Measurements from ENCODE around the gene RIMS4. TPM values are rescaled to one million over a fixed set of nuclear protein-coding genes. Genes with fewer than 3 reads are reported as not detected.
A peak's percentile ranks its signal among the peaks of the same experiment; 100 is the strongest.

Gene RIMS4
- total and polyA plus RNA-seq, 5 donors: 0.38 to 2.4 (median 1.2) TPM

DNA sequence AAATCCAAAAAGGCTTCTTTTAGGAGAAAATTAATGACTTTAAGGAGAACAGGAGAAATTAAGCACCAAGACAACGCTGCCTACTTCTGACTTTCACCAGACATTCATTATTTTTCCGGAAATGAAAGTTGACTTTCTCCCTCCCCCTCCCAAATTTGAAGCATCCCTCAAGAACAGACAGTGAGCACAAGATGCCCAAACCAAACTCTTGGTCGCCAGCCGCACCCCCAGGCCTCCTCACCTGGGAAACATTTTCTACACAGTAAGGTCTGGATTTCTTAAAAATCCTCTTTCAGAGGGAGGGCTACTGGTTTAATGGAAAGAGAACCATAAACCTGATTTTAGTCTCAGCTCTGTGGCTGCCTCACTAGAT is 2.7 kb downstream of the RIMS4 start:
- Histone ChIP-seq H3K27ac (ENCODE audit: low read length) (no peak overlapping the region), H3K4me3 (ENCODE audit: low read length) (no peak overlapping the region), H3K27me3 (ENCODE audit: control insufficient read depth, insufficient read depth) (no peaks in the 10 kb centered on the region), H3K4me1 (ENCODE audit: control insufficient read depth, insufficient read depth, low read length) (peaks cover 3% of the 10 kb centered on the region), H3K9me3 (ENCODE audit: control insufficient read depth, low read length) (peaks cover 8% of the 10 kb centered on the region)
- 82% methylated on average over 4 of the region's 4 CpGs for WGBS
- DNase-seq (no peak), ATAC-seq (no peak)
- intact Hi-C loops (cut with DNase I): no loop called here

DNA sequence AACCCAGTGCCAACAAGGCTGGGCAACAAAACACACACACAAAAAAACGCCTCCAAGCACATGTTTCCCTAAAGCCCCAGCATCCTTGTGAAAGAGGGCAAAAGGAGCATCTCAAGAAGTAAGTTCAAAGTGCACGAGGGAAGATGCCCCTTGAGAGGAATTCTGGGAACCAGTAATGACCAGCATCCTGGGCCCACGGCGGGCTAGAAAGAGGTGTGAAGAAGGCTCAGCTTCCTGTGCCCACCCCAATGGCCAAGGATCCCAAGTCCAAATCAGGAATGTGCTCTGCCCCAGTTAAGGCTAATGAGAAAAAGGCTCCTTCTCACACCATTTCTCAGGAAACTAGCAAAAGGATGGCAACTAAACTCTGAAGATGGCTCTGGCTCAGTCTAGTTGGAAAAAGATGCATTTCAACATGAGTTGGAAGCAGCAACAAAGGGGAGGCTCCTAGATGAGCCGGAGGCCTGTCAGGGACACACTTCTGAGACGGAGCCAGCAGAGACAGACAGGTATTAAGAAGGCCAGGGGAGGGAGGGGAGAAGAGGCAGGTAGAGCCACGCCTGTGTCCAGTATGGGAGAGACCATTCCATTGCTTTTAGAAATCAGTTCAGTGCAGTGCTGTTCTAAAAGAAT is 3.2 kb downstream of the RIMS4 start:
- no peak for ATAC-seq
- intact Hi-C loops (cut with DNase I): no loop called here
- Histone ChIP-seq H3K27me3 (ENCODE audit: control insufficient read depth, insufficient read depth) (no peaks in the 10 kb centered on the region), H3K27ac (ENCODE audit: low read length) (no peak overlapping the region), H3K9me3 (ENCODE audit: control insufficient read depth, low read length) (peaks cover 6% of the 10 kb centered on the region), H3K4me3 (ENCODE audit: low read length) (no peak overlapping the region), H3K4me1 (ENCODE audit: control insufficient read depth, insufficient read depth, low read length) (peaks cover 3% of the 10 kb centered on the region)
- 69% methylated on average over 7 of the region's 7 CpGs for WGBS
- no peak for DNase-seq

DNA sequence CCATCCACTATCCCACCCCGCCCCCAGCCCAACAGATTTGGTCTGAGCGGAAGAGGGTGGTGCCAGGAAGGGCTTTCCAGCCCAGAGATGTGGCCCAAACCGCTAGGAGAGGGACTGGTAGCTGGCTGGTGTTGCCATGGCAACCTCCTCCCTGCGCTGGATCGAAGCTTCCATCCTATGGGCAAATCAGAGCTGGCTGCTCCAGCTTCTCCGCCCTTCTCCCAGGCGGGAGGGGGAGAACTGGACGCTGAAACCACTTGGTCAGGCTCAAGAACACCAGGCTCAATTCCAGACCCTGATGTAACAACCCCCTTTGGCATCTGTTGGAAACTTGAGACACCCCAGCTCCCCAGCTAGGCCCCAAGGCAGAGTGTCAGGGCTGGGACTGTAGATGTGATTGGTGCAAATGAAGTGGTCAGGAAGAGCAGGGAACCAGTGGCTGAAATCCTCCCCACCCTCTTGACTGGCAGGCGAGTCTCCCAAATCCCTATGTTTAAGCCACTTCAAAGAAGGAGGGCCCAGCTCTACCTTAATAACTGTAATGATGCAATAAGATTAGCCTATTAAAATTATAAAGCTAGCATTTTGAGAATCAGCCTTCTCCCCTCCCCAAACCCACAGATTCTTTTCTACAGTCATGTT is 4.2 kb downstream of the RIMS4 start:
- 12% methylated on average over 9 of the region's 9 CpGs for WGBS
- intact Hi-C loops (cut with DNase I): no loop called here
- Histone ChIP-seq H3K27me3 (ENCODE audit: control insufficient read depth, insufficient read depth) (no peaks in the 10 kb centered on the region), H3K9me3 (ENCODE audit: control insufficient read depth, low read length) (no peaks in the 10 kb centered on the region), H3K4me1 (ENCODE audit: control insufficient read depth, insufficient read depth, low read length) (peaks cover 7% of the 10 kb centered on the region), H3K4me3 (ENCODE audit: low read length) (no peak overlapping the region), H3K27ac (ENCODE audit: low read length) (no peak overlapping the region)
- peak; percentile 76 to 90 (median 82) for DNase-seq
- peak; percentile 73 to 81 for ATAC-seq

DNA sequence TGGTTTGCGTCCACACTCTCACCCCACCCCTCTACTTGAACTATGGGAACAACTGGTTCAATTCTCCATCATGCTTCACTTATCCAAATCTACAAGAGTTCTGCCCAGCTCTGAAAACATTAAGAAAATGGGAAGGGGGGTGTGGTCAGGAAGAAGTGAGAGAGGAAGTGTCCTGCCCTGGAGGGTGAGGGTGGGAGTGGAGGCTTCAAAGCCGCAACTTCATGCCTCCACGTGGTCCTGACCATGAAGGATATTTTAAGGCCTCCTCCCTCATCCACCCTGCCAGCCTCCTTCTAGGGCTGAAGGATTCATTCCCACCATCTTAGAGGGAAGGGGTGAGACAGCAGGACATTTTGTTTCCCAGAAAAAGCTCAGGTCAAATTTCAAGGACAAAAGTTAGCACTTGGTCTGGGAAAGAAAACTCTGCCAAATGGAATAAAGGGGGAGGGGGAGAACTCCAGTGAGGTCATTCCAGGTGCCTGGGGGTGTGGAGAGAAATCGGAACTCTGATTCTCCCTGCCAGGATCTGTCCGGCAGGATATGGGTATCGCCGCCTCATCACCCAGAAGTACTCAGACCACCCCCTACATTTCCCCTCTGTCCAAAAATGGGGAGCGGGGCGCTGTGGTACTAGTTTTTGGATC is 4.9 kb downstream of the RIMS4 start:
- intact Hi-C loops (cut with DNase I): no loop called here

DNA sequence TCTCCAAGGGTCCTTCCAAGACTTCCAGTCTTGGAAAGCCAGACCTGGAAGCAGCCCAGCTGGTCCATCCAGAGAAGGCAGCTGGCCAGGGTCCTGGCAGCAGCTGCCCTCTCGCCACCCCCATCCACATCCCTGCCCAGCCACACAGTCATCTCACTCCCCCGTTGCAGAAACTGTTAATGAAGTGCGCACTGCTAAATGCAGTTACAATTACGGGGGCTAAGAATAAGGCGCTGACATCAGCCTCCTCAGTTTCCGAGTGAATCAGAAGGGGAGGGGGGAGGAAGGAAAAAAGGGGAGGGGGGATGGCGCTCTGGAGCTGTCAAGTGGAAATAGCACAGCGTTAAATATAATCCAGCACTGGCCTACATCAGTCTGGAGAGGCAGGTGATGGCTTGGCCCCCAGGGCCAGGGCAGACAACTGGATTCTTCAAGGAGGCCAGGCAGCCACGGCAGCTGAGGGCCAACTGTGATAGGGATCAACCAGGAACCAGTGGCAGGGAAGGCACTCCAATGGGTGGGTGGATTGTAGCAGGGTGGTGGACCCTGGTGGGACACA is 6.9 kb downstream of the RIMS4 start:
- Histone ChIP-seq H3K4me3 (ENCODE audit: low read length) (no peak overlapping the region), H3K27ac (ENCODE audit: low read length) (no peak overlapping the region), H3K4me1 (ENCODE audit: control insufficient read depth, insufficient read depth, low read length) (peaks cover 7% of the 10 kb centered on the region), H3K9me3 (ENCODE audit: control insufficient read depth, low read length) (no peaks in the 10 kb centered on the region), H3K27me3 (ENCODE audit: control insufficient read depth, insufficient read depth) (no peaks in the 10 kb centered on the region)
- 18% methylated on average over 9 of the region's 9 CpGs for WGBS
- intact Hi-C loops (cut with DNase I): no loop called here
- no peak for DNase-seq
- ATAC-seq: no peak

More for the DNA sequence above, 4.9 kb downstream of the RIMS4 start:
- 44% methylated on average over 9 of the region's 9 CpGs for WGBS
- DNase-seq (no peak), ATAC-seq (no peak)
- Histone ChIP-seq H3K4me3 (ENCODE audit: low read length) (no peak overlapping the region), H3K4me1 (ENCODE audit: control insufficient read depth, insufficient read depth, low read length) (peaks cover 7% of the 10 kb centered on the region), H3K27ac (ENCODE audit: low read length) (no peak overlapping the region), H3K27me3 (ENCODE audit: control insufficient read depth, insufficient read depth) (no peaks in the 10 kb centered on the region), H3K9me3 (ENCODE audit: control insufficient read depth, low read length) (no peaks in the 10 kb centered on the region)

DNA sequence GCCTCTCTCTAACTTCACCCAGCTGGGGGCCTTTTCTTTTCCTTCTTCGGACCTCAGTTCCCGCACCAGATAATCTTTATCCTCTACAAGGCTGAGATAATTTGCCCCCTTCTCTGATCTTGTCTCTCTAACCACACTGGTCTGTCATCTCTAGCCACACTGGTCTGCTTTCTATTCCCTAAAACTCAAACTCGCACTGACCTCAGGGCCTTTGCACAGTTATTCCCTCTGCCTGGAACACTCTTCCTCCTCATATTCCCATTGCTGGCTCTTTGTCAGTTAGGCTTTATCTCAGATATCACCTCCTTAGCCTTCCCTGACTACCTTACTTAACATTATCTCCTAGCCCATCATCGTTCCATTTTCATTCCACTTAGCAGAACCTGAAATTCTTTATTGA is 7.6 kb downstream of the RIMS4 start:
- H3K4me1 ChIP-seq (ENCODE audit: control insufficient read depth, insufficient read depth, low read length): peaks cover 7% of the 10 kb centered on the region
- 85% methylated on average over 4 of the region's 4 CpGs for WGBS
- no peak overlapping the region for H3K27ac ChIP-seq (ENCODE audit: low read length)
- intact Hi-C loops (cut with DNase I): no loop called here
- no peaks in the 10 kb centered on the region for H3K9me3 ChIP-seq (ENCODE audit: control insufficient read depth, low read length)
- no peaks in the 10 kb centered on the region for H3K27me3 ChIP-seq (ENCODE audit: control insufficient read depth, insufficient read depth)
- ATAC-seq (no peak), DNase-seq (no peak)
- no peak overlapping the region for H3K4me3 ChIP-seq (ENCODE audit: low read length)

DNA sequence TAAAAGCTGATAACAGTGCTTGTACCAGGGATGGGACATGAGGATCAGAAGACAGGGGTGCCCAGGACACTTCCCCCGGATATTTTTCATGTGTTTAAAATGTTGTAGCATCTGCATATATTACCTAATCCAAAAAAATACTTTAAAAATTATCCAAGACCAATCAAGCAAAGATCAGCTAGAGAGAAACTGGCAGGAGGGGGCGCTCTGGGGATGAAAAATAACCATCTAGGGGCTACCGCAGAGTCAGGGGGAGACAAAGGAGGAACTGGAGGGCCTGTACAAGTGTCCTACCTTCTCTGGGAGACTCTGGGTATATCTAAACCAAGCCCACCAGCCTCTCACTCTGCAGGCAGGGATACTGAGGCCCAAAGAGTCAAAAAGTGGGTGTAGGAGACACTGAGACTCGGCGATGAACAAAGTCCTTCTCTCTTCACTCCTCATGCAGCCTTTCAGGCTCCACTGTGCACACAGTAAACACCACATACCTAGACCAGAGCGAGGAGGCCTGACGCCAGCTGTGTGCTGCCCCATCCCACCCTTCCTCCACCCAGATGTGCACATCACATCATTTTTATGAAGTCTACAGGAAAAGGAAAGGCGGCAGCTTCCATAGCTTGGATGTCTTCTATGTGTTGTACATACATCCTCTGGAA is 9.8 kb downstream of the RIMS4 start:
- 80% methylated on average over 8 of the region's 8 CpGs for WGBS
- no peak for DNase-seq
- Histone ChIP-seq H3K4me1 (ENCODE audit: control insufficient read depth, insufficient read depth, low read length) (peaks cover 4% of the 10 kb centered on the region), H3K9me3 (ENCODE audit: control insufficient read depth, low read length) (no peaks in the 10 kb centered on the region), H3K4me3 (ENCODE audit: low read length) (no peak overlapping the region), H3K27ac (ENCODE audit: low read length) (no peak overlapping the region), H3K27me3 (ENCODE audit: control insufficient read depth, insufficient read depth) (no peaks in the 10 kb centered on the region)
- ATAC-seq: no peak
- intact Hi-C loops (cut with DNase I): no loop called here

DNA sequence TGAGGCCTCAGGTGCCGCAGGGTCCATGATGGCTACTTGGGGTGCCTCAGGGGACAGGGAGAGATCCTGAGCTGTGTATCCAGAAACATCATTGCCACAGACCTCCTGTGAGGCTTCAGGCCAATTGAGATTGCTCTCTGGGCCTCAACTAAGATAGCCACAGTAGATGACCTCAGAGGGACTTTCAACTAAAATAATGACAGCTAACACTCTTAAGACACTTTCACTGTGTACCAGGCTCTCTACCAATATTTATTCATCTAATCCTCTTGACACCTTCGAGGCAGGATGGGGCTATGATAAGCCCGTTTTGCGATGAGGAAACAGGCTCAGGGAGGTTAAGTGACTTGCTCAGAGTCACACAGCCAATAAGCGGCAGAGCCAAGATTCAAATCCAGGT is 10.7 kb downstream of the RIMS4 start:
- intact Hi-C loops (cut with DNase I): no loop called here
- Histone ChIP-seq H3K9me3 (ENCODE audit: control insufficient read depth, low read length) (no peaks in the 10 kb centered on the region), H3K27me3 (ENCODE audit: control insufficient read depth, insufficient read depth) (no peaks in the 10 kb centered on the region), H3K4me1 (ENCODE audit: control insufficient read depth, insufficient read depth, low read length) (peaks cover 4% of the 10 kb centered on the region), H3K27ac (ENCODE audit: low read length) (no peak overlapping the region), H3K4me3 (ENCODE audit: low read length) (no peak overlapping the region)
- 64% methylated on average over 5 of the region's 5 CpGs for WGBS
- DNase-seq (no peak), ATAC-seq (peak in 1 of 2 donors; percentile 14)

DNA sequence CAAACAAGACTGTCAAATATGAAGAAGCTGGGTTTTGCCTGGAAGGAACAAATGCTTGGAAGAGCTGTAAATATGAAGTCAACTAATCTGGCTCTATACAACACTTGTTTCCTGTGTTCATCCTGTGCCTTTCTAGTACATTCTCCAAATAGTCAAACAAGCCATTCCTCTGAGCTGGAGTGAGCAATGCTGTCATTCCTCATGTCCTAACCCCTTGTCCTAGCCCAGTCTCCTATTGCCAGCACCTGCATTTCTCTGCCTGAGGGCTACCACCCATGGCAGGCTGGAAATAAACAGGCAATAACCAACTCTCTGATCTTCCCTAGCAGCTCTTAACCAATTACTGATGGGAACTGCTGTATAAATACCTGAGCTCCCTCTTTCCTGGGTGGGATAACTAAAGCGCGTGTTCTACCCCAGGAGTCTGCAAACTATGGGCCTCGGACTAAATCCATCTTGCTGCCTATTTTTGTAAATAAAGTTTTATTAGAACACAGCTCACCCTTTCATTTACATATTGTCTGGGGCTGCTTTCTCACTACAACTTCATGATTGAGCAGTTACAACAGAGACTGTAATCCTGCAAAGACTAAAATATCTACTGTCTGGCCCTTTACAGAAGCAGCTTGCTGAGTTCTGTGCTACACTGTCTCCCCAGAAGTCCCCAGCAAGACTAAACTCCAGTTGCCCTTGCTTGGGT is 13.4 kb downstream of the RIMS4 start:
- no peak for ATAC-seq
- WGBS: 93% methylated on average over 3 of the region's 3 CpGs
- H3K27me3 ChIP-seq (ENCODE audit: control insufficient read depth, insufficient read depth): no peaks in the 10 kb centered on the region
- H3K9me3 ChIP-seq (ENCODE audit: control insufficient read depth, low read length): no peaks in the 10 kb centered on the region
- no peak overlapping the region for H3K27ac ChIP-seq (ENCODE audit: low read length)
- intact Hi-C loops (cut with DNase I): no loop called here
- no peak overlapping the region for H3K4me3 ChIP-seq (ENCODE audit: low read length)
- DNase-seq: no peak
- peaks cover 4% of the 10 kb centered on the region for H3K4me1 ChIP-seq (ENCODE audit: control insufficient read depth, insufficient read depth, low read length)

DNA sequence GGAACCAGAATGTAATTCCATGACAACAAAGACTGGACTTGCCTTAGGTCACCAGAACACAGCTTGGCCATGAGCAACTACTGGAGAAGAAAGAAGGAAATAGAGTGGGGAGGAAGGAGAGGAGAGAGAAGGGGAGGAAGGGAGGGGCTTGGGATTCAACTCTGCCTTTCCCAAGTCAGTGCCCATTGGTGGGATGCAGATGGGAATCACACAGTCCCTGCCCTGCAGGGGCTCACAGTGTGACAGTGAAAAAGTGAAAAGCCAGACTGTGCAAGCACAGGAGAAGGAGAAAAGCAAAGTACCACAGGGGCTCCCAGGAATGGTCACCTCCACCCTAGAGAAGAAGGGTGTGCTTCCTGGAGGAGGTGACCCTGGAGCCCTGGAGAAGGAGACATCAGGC is 14.0 kb downstream of the RIMS4 start:
- H3K9me3 ChIP-seq (ENCODE audit: control insufficient read depth, low read length): no peaks in the 10 kb centered on the region
- H3K27ac ChIP-seq (ENCODE audit: low read length): no peak overlapping the region
- no peaks in the 10 kb centered on the region for H3K4me1 ChIP-seq (ENCODE audit: control insufficient read depth, insufficient read depth, low read length)
- H3K27me3 ChIP-seq (ENCODE audit: control insufficient read depth, insufficient read depth): no peaks in the 10 kb centered on the region
- DNase-seq (no peak), ATAC-seq (no peak)
- H3K4me3 ChIP-seq (ENCODE audit: low read length): no peak overlapping the region
- intact Hi-C loops (cut with DNase I): no loop called here
